NCI-H2029 treated with DMSO at 0.1 percent for 48 hours (cell line): Measurements from ENCODE around the gene FAM170A.

Source experiments
- DNase-seq: peaks from one replicate; lab custom pipeline; 2025; lab: John Stamatoyannopoulos, UW

Gene FAM170A, protein sequence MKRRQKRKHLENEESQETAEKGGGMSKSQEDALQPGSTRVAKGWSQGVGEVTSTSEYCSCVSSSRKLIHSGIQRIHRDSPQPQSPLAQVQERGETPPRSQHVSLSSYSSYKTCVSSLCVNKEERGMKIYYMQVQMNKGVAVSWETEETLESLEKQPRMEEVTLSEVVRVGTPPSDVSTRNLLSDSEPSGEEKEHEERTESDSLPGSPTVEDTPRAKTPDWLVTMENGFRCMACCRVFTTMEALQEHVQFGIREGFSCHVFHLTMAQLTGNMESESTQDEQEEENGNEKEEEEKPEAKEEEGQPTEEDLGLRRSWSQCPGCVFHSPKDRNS

DNA sequence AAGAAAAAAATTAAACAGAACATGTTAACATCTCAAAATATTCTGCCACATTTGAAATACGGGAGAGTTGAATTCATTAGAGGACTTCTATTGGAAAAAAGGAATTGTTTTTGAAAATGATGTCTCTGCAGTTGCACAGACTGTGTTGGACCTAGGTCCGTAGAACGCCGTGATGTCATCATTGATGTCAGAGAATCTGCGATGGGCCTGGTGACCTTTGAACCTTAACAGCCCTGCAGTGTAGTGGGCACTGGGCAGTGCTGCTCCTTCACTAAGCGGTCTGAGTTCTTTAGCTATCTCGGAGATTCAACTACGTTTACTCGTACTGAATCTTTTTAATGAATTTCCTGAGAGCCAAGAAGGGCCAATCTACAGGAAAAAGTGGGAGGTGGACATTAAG lies at the start of gene FAM170A:
FAM170A (plus strand) TSS at position 220 of the 400 bp plus-strand sequence. CDS start 211 bp downstream, outside the sequence.
- no peak for DNase-seq

- no peak for DNase-seq
Measured at GRCh38 chr5:119582987-119583386, 46.4 kb upstream of the FAM170A start.

- DNase-seq, result no peak
Measured at GRCh38 chr5:119583684-119584083, 45.7 kb upstream of the FAM170A start.

GRCh38 chr5:119596046-119596445 lies 33.3 kb upstream of the FAM170A start:
- no peak for DNase-seq

GRCh38 chr5:119597728-119598298 lies 31.5 kb upstream of the FAM170A start:
- DNase-seq, result no peak

- DNase-seq, result no peak
Measured at GRCh38 chr5:119613937-119614336, 15.4 kb upstream of the FAM170A start.

DNA sequence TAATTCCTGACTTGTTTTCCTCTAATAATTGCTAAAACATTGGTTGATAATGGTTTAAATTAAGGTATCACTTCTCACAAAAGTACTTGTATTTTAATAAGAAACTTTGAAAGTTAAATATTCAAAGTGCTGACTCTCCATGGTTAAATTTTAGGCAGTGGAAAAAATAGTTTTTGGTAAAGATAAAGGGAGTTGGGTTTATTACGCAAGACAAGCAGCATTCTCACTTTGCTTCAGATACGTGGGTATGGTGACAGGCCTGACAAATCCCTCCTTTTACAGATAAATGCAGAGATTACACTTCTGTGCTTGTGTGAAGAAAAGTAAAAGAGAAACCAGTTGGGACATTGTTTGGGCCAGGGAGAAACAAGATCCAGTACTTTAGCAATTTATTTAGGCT lies 14.5 kb upstream of the FAM170A start:
- no peak for DNase-seq

- DNase-seq, result no peak
Measured at GRCh38 chr5:119626086-119626485, 3.3 kb upstream of the FAM170A start.

DNA sequence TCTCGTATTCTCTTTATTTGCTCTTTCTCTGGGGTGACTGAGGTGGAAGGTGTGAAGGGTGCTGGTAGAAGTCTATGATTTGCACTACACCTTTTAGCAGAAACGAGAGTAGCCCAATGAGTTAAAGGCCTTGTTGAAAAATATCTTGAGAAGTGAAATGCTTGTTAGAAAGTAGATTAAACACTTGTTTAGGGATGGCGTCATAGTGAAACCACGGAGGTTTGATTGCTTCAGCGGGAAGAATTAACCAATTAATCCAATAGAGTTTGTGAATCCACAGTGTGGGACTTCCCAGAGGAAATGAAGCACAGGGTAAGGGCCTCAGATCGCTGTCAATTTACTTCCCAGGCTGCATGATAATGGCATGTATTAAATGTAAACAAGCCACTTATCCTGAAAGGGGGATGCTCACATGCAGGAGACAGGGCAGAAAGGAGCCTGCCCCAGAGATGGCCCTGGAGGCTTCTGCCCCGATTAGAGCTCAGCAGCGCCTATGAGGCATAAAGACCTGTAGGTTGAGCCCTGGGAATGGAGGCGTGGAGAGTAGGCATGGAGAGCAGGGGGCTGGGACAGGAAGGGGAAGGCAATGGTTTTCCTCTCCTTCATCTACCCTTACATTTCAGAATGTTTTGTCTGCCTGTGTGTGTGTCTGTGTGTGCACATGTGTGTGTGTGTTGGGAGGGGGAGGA lies 1.5 kb downstream of the FAM170A start:
- DNase-seq, result no peak

GRCh38 chr5:119631660-119632059 lies 2.3 kb downstream of the FAM170A start:
- no peak for DNase-seq

GRCh38 chr5:119651486-119651885 lies 22.1 kb downstream of the FAM170A start:
- DNase-seq, result no peak

GRCh38 chr5:119655061-119655460 lies 25.7 kb downstream of the FAM170A start:
- no peak for DNase-seq

- no peak for DNase-seq
Measured at GRCh38 chr5:119656023-119656422, 26.7 kb downstream of the FAM170A start.

- no peak for DNase-seq
Measured at GRCh38 chr5:119666542-119666941, 37.2 kb downstream of the FAM170A start.

DNA sequence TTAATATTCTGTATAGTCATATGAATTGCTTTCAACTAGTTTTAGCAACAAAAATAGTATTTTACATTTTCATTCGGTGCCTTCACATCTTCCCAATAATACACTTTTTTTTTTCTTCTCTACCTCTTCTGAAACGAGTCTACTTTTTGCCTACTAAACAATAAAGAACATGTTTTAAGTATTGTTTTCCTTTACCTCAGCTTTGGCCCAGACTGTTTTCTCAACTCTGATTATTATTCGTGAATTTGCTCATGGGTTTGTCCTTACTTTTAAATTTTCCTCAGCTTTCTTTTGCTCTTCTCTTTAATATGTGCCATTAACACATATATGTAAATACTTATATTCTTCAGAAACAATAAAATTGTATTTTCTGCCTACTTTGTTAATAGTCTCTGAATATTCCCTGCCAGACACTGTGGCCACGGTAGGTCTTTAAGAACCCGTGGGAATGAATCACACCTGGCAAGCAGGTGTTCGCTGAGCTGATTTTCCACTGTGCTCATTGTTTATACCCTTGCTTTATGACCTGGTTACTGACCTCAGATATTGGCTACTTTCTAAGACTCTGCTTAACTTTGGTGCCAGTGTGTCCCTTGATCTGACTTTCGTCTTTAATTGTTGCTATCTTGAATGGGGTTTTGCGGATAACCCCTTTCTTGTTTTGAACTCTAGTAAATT lies 49.1 kb downstream of the FAM170A start:
- no peak for DNase-seq

DNA sequence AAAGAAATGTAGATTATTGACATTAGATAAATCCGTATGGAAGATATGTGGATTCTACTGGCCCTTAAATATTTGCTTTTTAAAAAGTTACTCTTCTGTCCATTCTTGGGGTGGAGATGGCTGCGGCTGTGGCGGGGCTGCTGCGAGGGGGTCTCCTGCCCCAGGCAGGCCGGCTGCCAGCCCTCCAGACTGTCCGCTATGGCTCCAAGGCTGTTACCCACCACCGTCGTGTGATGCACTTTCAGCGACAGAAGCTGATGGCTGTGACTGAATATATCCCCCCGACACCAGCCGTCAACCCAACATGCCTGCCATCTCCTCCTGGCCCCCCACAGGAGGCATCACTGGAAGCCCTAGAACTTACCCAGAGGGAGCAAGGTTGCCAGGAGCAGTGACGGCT lies 50.7 kb downstream of the FAM170A start:
- no peak for DNase-seq

DNA sequence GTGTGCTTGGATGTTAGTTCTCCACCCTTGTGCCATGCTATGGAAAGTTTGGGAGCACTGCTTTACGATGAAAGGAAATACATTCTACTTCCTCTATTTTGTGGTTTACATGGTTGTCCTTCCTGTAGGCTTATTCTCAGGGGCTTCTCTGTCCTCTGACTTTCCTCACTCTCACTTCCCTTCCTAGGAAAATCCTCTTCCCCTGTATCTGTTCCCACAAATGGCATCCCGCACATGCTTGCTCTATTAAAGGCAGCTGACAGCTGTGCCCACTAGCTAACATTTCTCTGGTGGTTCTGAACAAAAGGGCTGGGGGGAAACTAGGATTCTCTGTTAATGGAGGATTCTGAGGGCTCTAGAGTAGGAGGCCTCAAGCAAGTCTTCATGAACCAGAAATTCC lies 52.4 kb downstream of the FAM170A start:
- DNase-seq, result no peak

DNA sequence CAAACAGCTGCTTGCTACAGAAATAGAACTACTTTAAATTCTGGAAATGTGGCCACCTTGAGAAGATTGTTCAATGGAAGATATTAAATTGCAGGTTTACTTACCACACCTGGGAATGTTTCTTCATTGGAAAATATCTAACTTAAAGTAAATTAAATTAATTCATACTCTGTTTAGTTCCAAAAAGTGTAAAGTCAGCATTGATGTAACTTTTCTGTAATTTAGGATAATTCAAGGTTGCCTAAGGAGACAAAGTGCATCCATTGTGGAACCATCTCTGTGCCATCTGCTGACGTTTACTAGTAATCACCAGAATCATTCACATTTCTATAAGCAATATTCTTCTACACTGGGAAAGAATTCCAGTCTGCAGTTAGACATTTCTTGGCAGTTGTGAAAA lies 53.0 kb downstream of the FAM170A start:
- no peak for DNase-seq
